Measurements from ENCODE around the gene NFYB. TPM values are rescaled to one million over a fixed set of nuclear protein-coding genes. Genes with fewer than 3 reads are reported as not detected.

Gene NFYB
- total RNA-seq, 6 donors from 2014 or later = 20.3 to 101 (median 39.0) TPM

DNA sequence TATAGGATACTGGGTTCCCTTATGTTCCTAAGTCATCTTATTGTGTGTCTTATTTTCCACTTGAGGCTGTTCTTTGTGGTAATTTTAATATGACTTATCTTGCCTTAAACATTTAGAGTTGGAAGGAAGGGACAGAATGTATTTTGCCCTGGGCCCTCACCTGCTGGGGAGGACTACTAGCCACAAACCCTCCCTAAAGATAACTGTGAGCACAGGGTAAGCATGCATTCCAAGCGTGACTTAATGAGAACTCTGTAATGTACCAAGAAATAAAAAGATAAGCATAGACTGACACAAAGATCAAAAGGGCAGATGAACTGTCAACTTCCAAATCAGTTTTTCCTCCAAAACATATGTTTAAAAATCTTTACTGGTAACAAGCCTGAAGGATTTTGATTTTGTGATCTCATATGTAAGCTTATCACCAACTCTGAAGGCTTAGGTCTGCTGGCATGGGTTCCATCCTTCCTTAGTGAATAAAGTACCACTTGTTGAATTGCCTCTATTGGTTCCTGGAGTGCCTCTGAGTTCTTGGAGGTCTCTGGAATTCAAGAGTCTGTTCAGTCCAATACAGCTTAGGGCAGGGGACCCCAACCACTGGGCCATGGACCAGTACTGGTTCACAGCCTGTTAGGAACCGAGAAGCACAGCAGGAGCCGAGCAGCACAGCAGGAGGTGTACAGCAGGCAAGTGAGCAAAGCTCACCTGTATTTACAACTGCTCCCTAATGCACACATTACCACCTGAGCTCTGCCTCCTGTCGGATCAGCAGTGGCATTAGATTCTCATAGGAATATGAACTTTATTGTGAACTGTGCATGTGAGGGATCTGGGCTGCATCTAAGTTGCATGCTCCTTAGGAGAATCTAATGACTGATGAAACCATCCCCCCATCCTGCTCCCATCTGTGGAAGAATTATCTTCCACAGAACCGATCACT is 29.8 kb upstream of the NFYB start:
- Histone ChIP-seq H3K36me3 (no peaks in the 10 kb centered on the region), H3K9me3 (no peaks in the 10 kb centered on the region), H3K27me3 (no peaks in the 10 kb centered on the region), H3K4me3 (no peak overlapping the region), H3K4me1 (peaks cover 0 to 3% (median 0%) of the 10 kb centered on the region in 4 donors), H3K27ac (no peak overlapping the region)
- no peak for DNase-seq
- WGBS, 2 donors = 91 to 99% methylated on average over 5 of the region's 5 CpGs
- ATAC-seq (ENCODE audit: low FRiP score in 2 of 2) = no peak
- no peak for TF ChIP-seq EP300 (IDR thresholded peaks at IDR 0.05)
- TF ChIP-seq, protein P1, sequence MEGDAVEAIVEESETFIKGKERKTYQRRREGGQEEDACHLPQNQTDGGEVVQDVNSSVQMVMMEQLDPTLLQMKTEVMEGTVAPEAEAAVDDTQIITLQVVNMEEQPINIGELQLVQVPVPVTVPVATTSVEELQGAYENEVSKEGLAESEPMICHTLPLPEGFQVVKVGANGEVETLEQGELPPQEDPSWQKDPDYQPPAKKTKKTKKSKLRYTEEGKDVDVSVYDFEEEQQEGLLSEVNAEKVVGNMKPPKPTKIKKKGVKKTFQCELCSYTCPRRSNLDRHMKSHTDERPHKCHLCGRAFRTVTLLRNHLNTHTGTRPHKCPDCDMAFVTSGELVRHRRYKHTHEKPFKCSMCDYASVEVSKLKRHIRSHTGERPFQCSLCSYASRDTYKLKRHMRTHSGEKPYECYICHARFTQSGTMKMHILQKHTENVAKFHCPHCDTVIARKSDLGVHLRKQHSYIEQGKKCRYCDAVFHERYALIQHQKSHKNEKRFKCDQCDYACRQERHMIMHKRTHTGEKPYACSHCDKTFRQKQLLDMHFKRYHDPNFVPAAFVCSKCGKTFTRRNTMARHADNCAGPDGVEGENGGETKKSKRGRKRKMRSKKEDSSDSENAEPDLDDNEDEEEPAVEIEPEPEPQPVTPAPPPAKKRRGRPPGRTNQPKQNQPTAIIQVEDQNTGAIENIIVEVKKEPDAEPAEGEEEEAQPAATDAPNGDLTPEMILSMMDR (IDR thresholded peaks at IDR 0.05) = no peak
- no peak for TF ChIP-seq POLR2AphosphoS5 (IDR thresholded peaks at IDR 0.05)
- TF ChIP-seq POLR2A (IDR thresholded peaks at IDR 0.05) = no peak

DNA sequence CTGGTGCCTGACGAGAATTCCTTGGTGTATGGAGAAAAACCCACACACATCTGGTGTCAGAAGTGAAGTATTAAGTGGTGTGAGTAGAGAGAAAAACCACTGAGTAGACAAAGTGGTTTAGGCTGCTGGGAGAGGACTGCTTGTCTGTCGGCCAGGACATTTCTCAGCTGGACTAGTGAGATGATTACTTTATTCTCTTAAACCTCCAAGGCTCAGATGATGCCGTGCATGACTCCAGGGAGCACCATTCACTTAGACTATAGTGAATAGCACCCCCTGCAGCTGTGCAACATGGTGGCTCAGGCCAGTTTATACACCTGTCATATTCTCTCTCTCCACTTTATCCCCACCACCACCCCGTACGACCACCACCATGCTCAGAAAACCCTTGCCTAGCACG is 28.5 kb upstream of the NFYB start:
- H3K9me3 ChIP-seq = no peaks in the 10 kb centered on the region
- no peak overlapping the region for H3K4me3 ChIP-seq
- TF ChIP-seq POLR2AphosphoS5 (IDR thresholded peaks at IDR 0.05) = no peak
- no peak for TF ChIP-seq POLR2A (IDR thresholded peaks at IDR 0.05)
- TF ChIP-seq, protein P1 (IDR thresholded peaks at IDR 0.05) = no peak
- TF ChIP-seq EP300 (IDR thresholded peaks at IDR 0.05) = no peak
- peak; percentile 34 to 72 for ATAC-seq (ENCODE audit: low FRiP score in 2 of 2)
- H3K36me3 ChIP-seq = no peaks in the 10 kb centered on the region
- no peak for DNase-seq
- WGBS, 2 donors = 79 to 81% methylated on average over 6 of the region's 6 CpGs
- H3K27ac ChIP-seq = peak overlapping the region in 1 of 4 donors; percentile 13
- H3K4me1 ChIP-seq = peaks cover 0 to 3% (median 0%) of the 10 kb centered on the region in 4 donors
- no peaks in the 10 kb centered on the region for H3K27me3 ChIP-seq

DNA sequence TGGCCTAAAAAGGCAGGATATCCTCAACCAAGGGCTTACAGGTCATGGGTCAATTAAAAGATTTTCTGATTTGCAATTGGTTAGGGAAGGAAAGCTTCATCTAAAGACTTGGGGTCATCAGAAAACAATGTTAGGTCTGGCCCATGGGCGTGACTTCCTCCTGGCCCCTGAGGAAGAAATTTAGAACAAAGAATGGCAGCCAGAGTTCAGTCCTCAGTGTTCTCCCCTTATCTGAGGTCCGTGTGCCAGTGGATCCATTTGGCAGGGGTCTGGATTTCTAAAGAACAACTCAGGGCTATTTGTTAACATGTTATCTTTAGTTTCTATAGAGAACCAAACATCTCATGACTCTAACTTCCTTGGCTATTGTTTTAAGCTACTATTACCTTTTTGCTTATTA is 27.8 kb upstream of the NFYB start:
- peaks cover 0 to 3% (median 0%) of the 10 kb centered on the region in 4 donors for H3K4me1 ChIP-seq
- no peaks in the 10 kb centered on the region for H3K9me3 ChIP-seq
- WGBS, 2 donors = 62 to 65% methylated on average over 2 of the region's 2 CpGs
- no peak overlapping the region for H3K4me3 ChIP-seq
- ATAC-seq (ENCODE audit: low FRiP score in 2 of 2) (peak in 1 of 2 donors; percentile 36), DNase-seq (no peak)
- H3K27me3 ChIP-seq = no peaks in the 10 kb centered on the region
- TF ChIP-seq EP300 (IDR thresholded peaks at IDR 0.05) (no peak), POLR2A (IDR thresholded peaks at IDR 0.05) (no peak), POLR2AphosphoS5 (IDR thresholded peaks at IDR 0.05) (no peak)
- TF ChIP-seq, protein P1 (IDR thresholded peaks at IDR 0.05) = no peak
- H3K36me3 ChIP-seq = no peaks in the 10 kb centered on the region
- H3K27ac ChIP-seq = peak overlapping the region in 1 of 4 donors; percentile 13

DNA sequence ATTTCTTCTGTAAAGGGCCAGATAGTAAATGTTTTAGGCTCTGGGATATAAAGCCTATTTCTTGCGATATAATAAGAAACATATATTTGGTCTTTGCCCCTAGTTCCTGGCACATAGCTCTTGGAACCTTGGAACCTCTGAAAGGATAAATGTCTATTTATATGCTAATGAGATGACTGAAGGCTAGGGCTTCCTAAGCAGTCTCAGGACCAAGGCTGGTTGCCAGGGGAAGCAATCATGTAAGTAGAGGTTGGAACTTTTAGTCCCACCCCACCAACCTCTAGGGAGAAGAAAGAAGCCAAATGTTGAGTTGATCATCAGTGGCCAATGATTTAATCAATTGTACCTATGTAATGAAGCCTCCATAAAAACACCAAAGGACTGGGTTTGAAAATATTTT is 26.6 kb upstream of the NFYB start:
- Histone ChIP-seq H3K36me3 (no peaks in the 10 kb centered on the region), H3K27me3 (no peaks in the 10 kb centered on the region), H3K4me1 (peaks cover 0 to 3% (median 0%) of the 10 kb centered on the region in 4 donors), H3K27ac (no peak overlapping the region), H3K4me3 (no peak overlapping the region), H3K9me3 (no peaks in the 10 kb centered on the region)
- ATAC-seq (ENCODE audit: low FRiP score in 2 of 2) (no peak), DNase-seq (no peak)
- 40 to 96% methylated on average over 1 of the region's 1 CpG for WGBS, 2 donors
- TF ChIP-seq, protein P1 (IDR thresholded peaks at IDR 0.05) = no peak
- no peak for TF ChIP-seq EP300 (IDR thresholded peaks at IDR 0.05)
- TF ChIP-seq POLR2AphosphoS5 (IDR thresholded peaks at IDR 0.05) = no peak
- no peak for TF ChIP-seq POLR2A (IDR thresholded peaks at IDR 0.05)

All from upper lobe of left lung (tissue), 6 donors.